IPS DF 6.9 (cell line): Measurements from ENCODE around the gene CCL4.

Experiments used
- DNase-seq: peaks from one replicate; pipeline ENCODE4 v3.0.0-alpha.2; 2013; ENCODE audit warnings: low read depth, low spot score
- H3K27ac ChIP-seq: one replicate; pipeline ENCODE4 v1.5.1; 2013; ENCODE audit warnings: low read length, control low read depth
- H3K27me3 ChIP-seq: 2 replicates; pipeline ENCODE4 v1.6.1; 2013; ENCODE audit warnings: mild to moderate bottlenecking, low read length; ENCODE audit not compliant: control insufficient read depth, insufficient read depth
- H3K36me3 ChIP-seq: 2 replicates; pipeline ENCODE4 v1.6.1; 2013; ENCODE audit warnings: low read length; ENCODE audit not compliant: control insufficient read depth, insufficient read depth
- H3K4me1 ChIP-seq: 2 replicates; pipeline ENCODE4 v1.6.1; 2013; ENCODE audit warnings: low read length; ENCODE audit not compliant: control insufficient read depth, insufficient read depth
- H3K4me3 ChIP-seq: 2 replicates; pipeline ENCODE4 v1.5.1; 2013; ENCODE audit warnings: mild to moderate bottlenecking, low read length
- H3K9me3 ChIP-seq: 2 replicates; pipeline ENCODE4 v1.6.1; 2013; ENCODE audit warnings: low read length, inconsistent platforms; ENCODE audit not compliant: control insufficient read depth, insufficient read depth
- WGBS: extraction: QIAGEN DNeasy Blood & Tissue Kit; methylation state at CpG from one replicate; pipeline ENCODE4 v1.1.7; 2013; ENCODE audit warnings: mixed read lengths, missing lambda C conversion rate; ENCODE audit not compliant: insufficient read length, insufficient coverage; 5-methylcytosine and 5-hydroxymethylcytosine counted together

The CCL4 gene

DNA sequence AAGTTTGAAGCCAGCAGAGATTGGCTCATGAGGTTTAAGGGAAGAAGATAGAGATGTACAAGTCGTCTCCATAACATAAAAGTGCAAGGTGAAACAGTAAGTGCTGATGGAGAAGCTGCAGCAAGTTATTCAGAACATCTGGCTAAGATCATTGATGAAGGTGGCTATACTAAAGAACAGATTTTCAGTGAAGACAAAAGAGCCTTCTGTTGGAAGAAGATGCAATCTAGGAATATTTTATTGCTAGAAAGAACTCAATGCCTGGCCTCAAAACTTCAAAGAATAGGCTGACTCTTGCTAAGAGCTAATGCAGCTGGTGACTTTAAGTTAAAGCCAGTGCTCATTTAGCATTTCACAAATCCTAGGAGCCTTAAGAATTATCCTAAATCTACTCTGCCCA lies 26.0 kb downstream of the CCL4 start:
- no peaks in the 10 kb centered on the region for H3K9me3 ChIP-seq
- H3K36me3 ChIP-seq, result no peaks in the 10 kb centered on the region
- DNase-seq, result no peak
- no peaks in the 10 kb centered on the region for H3K4me1 ChIP-seq
- no peak overlapping the region for H3K4me3 ChIP-seq
- WGBS, result no CpG with 5 or more reads among the region's 1 CpG
- H3K27ac ChIP-seq, result no peak overlapping the region
- no peaks in the 10 kb centered on the region for H3K27me3 ChIP-seq

DNA sequence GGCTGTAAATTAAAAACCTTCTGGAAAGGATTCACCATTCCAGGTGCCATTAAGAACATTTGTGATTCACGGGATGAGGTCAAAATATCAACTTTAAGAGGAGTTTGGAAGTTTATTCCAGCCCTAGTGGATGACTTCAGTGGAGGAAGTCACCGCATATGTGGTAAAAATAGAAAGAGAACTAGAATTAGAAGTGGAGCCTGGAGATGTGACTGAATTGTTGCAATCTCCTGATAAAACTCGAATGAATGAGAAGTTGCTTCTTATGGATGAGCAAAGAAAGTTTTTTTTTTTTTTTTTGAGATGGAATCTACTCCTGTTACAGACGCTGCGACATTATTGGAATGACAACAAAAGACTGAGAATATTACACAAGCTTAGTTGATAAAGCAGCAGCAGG lies 26.7 kb downstream of the CCL4 start:
- Histone ChIP-seq H3K27me3 (no peaks in the 10 kb centered on the region), H3K27ac (no peak overlapping the region), H3K9me3 (no peaks in the 10 kb centered on the region), H3K4me3 (no peak overlapping the region), H3K4me1 (no peaks in the 10 kb centered on the region; the same call in 1 of the 2 replicates), H3K36me3 (no peaks in the 10 kb centered on the region)
- WGBS, result no CpG with 5 or more reads among the region's 5 CpGs
- DNase-seq, result no peak

DNA sequence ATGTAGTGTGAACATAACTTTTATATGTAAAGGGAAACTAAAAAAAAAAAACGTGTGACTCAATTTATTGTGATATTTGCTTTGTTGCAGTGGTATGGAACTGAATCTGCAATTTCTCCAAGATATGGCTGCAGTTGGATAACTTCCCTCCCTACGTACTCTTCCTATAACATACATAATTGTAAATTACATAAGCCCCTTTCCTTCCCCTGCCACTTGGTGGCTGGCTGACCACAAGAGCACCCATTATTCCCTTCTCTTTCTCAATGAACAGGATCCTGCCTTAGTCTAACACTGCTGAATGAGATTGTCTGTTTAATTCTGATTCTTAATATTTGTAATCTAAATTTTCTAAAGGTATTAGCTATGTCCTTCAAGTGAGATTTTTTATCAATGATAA lies 27.8 kb downstream of the CCL4 start:
- Histone ChIP-seq H3K27ac (no peak overlapping the region), H3K27me3 (no peaks in the 10 kb centered on the region), H3K9me3 (no peaks in the 10 kb centered on the region), H3K36me3 (no peaks in the 10 kb centered on the region), H3K4me3 (no peak overlapping the region), H3K4me1 (no peaks in the 10 kb centered on the region; the same call in 1 of the 2 replicates)
- no CpG with 5 or more reads among the region's 2 CpGs for WGBS
- no peak for DNase-seq

DNA sequence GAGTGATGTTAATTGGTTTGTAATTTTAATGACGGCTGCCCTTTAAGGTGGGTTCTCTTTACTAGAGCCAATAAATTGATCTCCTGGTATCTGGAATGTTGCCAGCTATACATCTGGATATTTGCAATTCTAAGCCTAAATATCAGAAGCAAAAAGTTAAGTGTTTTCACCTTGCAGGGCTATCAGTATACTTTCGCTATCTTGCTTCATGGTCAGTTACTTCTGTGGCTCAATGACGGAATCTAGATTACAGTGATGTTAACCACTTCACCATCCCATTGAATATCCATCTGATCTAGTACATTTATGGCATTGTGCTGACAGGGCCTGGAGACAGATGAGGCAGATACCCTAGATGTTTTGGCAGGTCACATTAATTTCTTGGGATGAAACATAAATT lies 28.3 kb downstream of the CCL4 start:
- Histone ChIP-seq H3K4me1 (no peaks in the 10 kb centered on the region; the same call in 1 of the 2 replicates), H3K27me3 (no peaks in the 10 kb centered on the region), H3K27ac (no peak overlapping the region), H3K36me3 (no peaks in the 10 kb centered on the region), H3K4me3 (no peak overlapping the region), H3K9me3 (no peaks in the 10 kb centered on the region)
- WGBS, result no CpG with 5 or more reads among the region's 3 CpGs
- no peak for DNase-seq

DNA sequence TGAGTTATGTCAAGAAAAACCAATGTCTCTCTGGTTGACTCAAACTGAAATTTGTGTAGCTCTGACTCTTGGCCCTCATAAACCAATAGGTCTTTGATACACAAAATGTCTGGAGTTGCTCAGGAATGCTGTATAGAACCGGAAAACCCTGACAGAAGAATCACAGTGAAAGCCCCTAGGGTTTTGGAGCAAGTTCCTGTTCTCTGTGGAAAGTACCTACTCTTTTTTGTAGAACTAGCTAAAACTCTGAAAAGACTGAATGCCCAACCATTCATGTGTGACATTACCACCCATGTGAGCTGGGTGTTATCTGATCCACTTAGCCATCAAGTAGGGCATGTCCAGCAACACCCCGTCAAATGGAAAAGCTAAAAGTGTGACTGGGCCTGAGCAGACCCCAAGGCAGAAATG lies 28.8 kb downstream of the CCL4 start:
- Histone ChIP-seq H3K27me3 (no peaks in the 10 kb centered on the region), H3K4me3 (no peak overlapping the region), H3K36me3 (no peaks in the 10 kb centered on the region), H3K9me3 (no peaks in the 10 kb centered on the region), H3K4me1 (no peaks in the 10 kb centered on the region; the same call in 1 of the 2 replicates), H3K27ac (no peak overlapping the region)
- no peak for DNase-seq
- no CpG with 5 or more reads among the region's 2 CpGs for WGBS

DNA sequence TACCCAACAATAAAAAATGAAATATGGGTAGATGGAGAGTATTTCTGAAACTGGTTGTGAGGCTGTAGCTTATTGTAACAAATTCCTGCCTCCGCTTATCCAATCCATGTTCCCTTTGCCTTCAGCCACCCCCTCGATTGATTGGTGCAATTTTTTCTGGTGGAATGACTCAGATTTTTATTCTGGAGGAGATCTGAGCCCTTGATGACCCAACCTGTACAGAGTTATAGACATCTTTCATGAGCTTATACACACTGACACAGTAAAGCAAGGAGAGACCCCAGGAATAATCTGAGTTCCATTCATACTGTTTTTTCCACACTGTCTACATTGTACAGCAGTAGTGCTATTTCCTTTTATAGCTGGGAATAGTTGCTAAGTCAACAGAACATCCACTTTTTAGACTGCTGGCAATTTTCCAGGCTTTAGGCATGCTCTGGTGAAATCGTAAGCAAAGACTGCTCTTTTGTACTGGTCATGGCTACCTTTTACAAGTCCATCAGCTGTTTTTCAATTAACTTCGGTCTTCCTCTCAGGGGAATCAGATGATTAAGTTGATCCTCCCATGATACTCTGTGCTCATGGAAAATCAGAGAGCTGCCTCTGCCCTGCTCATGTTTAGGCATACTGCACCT lies 30.1 kb downstream of the CCL4 start:
- Histone ChIP-seq H3K4me3 (no peak overlapping the region), H3K4me1 (no peaks in the 10 kb centered on the region; the same call in 1 of the 2 replicates), H3K27ac (no peak overlapping the region), H3K36me3 (no peaks in the 10 kb centered on the region), H3K9me3 (no peaks in the 10 kb centered on the region), H3K27me3 (no peaks in the 10 kb centered on the region)
- DNase-seq, result no peak
- no CpG with 5 or more reads among the region's 4 CpGs for WGBS

DNA sequence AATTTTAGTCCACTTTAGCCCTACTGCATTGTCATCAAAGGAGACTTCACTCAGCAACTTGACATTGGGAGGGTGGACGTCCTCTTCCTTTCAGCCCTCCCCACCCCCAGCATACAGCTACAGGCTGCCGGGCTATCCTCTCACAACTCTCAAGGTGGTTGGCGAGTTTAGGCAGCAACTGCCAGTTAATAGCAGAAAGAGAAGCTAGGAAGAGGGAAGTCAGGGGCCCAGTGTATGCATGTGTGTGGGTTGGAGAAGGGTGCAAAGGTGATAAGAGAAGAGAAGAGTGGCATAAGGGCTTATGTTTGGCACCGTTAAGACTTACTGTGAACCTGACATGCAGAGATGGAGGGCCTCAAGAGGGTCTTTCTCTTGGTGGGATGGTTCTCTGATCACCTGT lies 31.8 kb downstream of the CCL4 start:
- Histone ChIP-seq H3K4me1 (no peaks in the 10 kb centered on the region; the same call in 1 of the 2 replicates), H3K36me3 (no peaks in the 10 kb centered on the region), H3K27me3 (no peaks in the 10 kb centered on the region), H3K9me3 (no peaks in the 10 kb centered on the region), H3K4me3 (no peak overlapping the region), H3K27ac (no peak overlapping the region)
- no CpG with 5 or more reads among the region's 4 CpGs for WGBS
- DNase-seq, result no peak

DNA sequence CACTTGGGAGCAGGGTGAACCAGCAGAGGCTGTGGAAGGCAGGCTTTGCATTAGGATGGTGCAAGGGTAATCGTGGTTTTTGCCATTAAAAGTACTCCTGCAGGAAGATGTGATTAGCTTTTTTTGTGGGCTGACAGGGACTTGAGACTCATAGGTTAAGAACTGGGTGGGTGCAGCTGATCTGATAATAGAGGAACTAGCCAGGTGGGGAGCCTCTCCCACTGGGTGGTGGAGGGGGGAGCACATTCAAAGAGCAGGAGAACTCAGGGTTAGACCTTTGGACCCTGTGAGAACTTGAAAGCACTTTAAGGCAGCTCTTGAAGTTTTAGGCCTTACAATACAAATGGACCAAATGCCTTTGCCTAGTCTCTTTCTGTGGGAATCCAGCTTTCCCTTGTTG lies 32.4 kb downstream of the CCL4 start:
- no peak overlapping the region for H3K4me3 ChIP-seq
- no CpG with 5 or more reads among the region's 1 CpG for WGBS
- DNase-seq, result no peak
- no peaks in the 10 kb centered on the region for H3K36me3 ChIP-seq
- no peaks in the 10 kb centered on the region; the same call in 1 of the 2 replicates for H3K4me1 ChIP-seq
- no peaks in the 10 kb centered on the region for H3K27me3 ChIP-seq
- no peaks in the 10 kb centered on the region for H3K9me3 ChIP-seq
- H3K27ac ChIP-seq, result no peak overlapping the region

DNA sequence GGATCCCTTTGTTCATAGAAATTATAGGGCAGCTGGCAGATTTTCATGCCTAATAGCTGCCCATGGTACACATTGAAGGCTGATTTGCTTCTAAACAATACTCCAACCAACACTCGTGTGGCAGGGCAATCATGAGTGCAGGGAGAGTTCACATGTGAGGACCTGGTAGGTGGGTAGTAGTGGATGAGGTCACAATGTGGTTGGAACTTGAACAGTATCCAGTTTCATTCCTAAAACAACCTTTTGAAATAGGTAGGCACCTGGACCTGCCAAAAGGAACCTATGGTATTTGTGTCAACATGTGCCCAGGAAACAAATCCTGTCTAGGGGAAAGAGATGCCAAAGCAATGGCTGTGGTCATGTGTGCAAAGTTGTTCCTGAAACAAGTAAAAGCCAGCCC lies 32.8 kb downstream of the CCL4 start:
- Histone ChIP-seq H3K4me3 (no peak overlapping the region), H3K27ac (no peak overlapping the region), H3K36me3 (no peaks in the 10 kb centered on the region), H3K27me3 (no peaks in the 10 kb centered on the region), H3K4me1 (no peaks in the 10 kb centered on the region; the same call in 1 of the 2 replicates), H3K9me3 (no peaks in the 10 kb centered on the region)
- no CpG with 5 or more reads among the region's 1 CpG for WGBS
- DNase-seq, result no peak

DNA sequence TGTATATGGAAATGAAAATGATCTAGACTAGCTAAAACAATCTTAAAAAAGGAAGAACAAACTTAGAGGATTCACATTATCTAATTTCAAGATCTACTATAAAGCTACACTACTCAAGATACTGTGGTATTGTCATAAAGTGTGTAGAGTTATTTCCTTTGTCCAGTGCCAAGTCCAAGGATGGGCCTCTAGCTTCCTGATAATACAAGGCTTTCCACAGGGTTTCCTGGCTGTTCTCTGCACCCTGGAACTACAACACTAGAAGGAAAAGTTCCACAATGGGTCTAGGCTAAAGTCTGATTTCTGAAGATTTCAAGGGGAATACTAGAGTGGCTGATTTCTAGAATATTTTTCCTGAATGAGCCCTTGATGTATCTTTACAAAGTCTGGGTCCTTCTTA lies 38.6 kb downstream of the CCL4 start:
- Histone ChIP-seq H3K4me1 (no peaks in the 10 kb centered on the region), H3K27me3 (no peaks in the 10 kb centered on the region), H3K36me3 (no peaks in the 10 kb centered on the region), H3K4me3 (no peak overlapping the region), H3K9me3 (no peaks in the 10 kb centered on the region), H3K27ac (no peak overlapping the region)
- DNase-seq, result no peak

DNA sequence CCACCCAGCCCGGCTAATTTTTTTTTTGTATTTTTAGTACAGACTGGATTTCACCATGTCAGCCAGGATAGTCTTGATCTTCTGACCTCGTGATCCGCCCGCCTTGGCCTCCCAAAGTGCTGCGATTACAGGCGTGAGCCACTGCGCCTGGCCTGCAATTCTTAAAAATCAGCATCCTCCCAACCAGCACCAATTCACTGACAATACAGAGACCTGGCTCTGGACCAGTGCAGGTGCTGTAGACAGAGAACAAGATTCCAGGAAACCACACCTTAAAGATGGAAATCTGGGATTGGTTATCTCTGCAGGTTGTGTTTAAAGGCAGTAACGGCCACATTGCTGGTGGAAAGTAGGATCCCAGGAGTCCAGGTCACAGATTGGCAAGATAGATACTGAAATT lies 39.2 kb downstream of the CCL4 start:
- Histone ChIP-seq H3K36me3 (no peaks in the 10 kb centered on the region), H3K4me1 (no peaks in the 10 kb centered on the region), H3K27ac (no peak overlapping the region), H3K9me3 (no peaks in the 10 kb centered on the region), H3K27me3 (no peaks in the 10 kb centered on the region), H3K4me3 (no peak overlapping the region)
- DNase-seq, result no peak
- WGBS, result no CpG with 5 or more reads among the region's 8 CpGs
